Epidermal melanocyte (primary cell): ENCODE results near the gene GRIN2A.
"Not testable (repeated sequence)": the region's sequence is repeated elsewhere in the genome, so short reads cannot be mapped to it uniquely, and the experiment has no call there.

Experiments
- DNase-seq: peaks from one replicate; pipeline ENCODE4 v3.0.0; 2011; ENCODE audit warnings: low spot score; ENCODE audit not compliant: insufficient read length

The GRIN2A gene

GRCh38 chr16:9919460-9919859 is 262.8 kb downstream of the GRIN2A start:
- no peak for DNase-seq

- no peak for DNase-seq
Measured at GRCh38 chr16:9917691-9918090, 264.5 kb downstream of the GRIN2A start.

GRCh38 chr16:9913604-9914326 is 268.5 kb downstream of the GRIN2A start:
- no peak for DNase-seq

DNA sequence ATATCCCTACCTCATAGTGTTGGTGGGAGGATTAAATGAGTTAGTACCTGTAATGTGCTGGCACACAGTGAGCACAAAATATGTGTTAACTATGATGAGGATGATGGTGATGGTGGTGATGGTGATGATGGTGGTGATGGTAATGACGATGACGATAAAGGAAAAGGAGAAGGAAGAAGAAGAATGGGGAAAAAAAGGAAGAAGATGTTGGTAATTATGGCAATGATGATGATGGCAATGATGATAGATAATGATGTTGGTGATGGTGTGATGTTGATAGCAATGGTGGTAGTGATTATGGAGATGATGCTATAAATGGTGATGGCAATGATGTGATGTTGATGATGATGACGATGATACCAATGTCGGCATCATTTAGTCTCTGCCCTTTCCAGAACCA is 270.2 kb downstream of the GRIN2A start:
- no peak for DNase-seq

- no peak for DNase-seq
Measured at GRCh38 chr16:9911231-9911630, 271.0 kb downstream of the GRIN2A start.

- no peak for DNase-seq
Measured at GRCh38 chr16:9909072-9909825, 273.0 kb downstream of the GRIN2A start.

GRCh38 chr16:9908613-9909012 is 273.6 kb downstream of the GRIN2A start:
- no peak for DNase-seq

DNA sequence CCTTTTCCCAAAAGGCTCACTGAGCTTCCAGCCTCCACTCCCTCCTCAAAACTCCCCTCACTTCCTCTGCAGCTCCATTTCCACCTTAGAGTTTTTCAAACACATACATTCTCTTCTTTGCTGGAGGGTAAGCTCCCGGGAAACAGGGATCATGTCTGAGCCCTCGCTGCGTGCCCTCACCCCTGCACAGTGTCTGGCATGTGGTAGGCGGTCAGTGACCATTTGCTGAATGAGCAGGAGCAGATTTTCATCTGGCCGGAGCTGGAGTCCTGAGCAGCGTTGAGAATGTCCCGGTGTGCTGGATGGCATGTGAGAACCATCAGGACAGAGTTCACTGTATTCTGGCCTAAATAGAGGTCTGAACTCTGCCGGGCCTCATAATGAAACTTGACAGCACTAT is 274.5 kb downstream of the GRIN2A start:
- DNase-seq = no peak

- no peak for DNase-seq
Measured at GRCh38 chr16:9906218-9906617, 276.0 kb downstream of the GRIN2A start.

- DNase-seq = no peak
Measured at GRCh38 chr16:9904526-9904925, 277.7 kb downstream of the GRIN2A start.

DNA sequence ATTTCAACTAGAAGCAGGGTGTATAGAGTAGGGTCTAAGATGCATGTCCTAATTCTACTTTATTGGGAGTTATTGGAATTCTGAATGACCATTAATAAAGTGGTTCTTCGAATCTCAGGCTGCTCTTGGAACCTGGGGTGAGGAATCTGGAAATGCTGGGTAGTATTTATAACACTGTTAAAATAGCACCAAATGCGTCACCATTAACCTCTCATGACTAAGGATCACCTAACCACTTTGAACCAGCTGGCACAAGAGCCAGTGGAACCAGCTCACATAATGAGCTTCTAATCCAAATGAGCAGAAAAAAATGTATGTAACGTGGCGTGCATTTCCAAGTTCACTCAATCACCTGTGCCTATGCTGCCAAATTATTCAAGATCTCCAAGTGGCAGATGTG is 281.7 kb downstream of the GRIN2A start:
- DNase-seq = no peak

DNA sequence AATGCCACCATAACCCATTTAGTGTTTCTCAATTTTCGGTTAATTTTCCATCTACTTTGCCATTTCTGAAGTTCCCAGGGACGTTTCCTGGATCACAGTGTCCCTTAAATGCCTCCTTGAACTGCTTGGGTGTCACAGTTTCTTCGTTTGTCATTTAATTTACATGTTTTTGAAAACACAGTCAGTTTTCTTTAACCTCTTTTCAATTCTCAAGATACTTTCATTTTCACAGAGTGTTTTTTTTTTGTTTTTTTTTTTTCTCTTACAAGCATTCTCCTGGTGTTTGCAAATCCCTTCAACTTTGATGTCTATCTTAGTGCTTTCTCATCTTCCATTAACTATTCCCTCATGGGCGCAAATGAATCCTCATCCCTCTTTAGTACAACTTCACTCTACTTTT is 283.7 kb downstream of the GRIN2A start:
- no peak for DNase-seq

DNA sequence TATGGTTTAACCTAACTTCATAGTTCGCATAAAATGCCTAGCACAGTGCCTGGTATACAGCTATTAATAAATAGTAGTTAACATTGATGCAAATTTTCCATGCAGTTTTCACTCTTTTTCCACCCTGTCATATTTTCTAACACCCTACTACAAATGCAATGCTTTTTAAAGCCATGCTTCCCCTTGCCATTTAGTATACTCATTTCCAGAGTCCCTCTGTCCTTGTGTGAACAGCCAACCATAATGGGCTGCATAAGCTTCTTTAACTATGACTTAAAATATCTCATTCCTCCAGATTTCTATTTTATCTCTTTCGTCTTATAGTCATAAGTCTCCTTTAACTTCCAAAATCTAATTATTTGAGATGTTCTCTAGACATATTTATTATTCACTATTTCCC is 284.1 kb downstream of the GRIN2A start:
- DNase-seq = no peak

DNA sequence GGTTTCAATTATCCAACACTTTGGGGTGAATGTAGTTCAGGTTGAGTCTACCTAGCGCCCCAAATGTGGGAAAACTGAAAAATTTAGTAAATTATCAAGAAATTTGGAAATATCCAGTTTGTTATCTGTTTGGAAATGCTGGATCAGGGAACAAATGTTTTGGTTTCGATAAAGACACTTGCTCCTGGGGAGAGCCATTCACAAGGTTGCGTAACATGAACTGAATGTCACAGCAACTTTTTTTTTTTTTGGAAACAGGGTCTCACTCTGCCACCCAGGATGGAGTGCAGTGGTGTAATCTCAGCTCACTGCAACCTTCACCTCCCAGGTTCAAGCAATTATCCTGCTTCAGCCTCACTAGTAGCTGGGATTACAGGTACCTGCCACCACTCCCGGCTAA is 286.4 kb downstream of the GRIN2A start:
- no peak for DNase-seq

GRCh38 chr16:9885876-9886275 is 296.4 kb downstream of the GRIN2A start:
- DNase-seq = no peak

- DNase-seq = no peak
Measured at GRCh38 chr16:9885467-9885866, 296.8 kb downstream of the GRIN2A start.

GRCh38 chr16:9875981-9876380 is 306.2 kb downstream of the GRIN2A start:
- not testable (repeated sequence) for DNase-seq

DNA sequence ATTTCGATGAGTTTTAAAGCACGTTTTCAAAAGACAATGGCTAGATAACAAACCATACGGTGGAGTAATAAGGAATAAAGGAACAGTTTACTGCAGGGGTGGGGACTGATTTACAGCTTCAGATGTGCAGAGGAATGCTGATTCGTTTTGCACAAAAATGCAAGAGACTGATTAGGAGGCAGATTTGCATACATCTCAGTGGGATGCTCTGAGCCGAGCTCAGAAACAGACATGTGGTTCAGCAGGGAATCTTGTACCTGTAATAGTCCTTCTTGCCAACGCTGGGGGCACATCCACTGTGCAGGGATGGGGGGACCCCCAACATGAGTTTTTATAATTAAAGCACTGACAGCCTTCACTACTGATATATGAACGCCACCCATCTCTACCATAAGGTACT is 308.0 kb downstream of the GRIN2A start:
- no peak for DNase-seq

DNA sequence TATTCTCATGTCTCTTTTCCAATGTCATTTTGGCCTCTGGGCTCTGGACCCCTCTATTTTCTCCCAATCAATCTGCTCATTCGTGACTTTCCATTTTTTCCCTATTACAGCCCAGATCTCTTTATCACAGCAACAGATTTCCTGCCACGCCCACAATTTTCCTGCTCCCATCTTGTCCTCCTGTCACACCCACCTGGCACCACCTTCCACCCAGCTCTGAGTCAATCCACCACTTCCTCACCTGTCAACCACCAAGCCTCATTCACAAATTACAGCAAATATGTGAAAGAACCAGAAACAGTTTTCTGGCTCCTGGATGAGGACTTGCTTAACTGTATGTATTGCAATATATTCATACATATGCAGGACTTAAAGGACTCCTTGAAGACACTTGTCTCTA is 311.3 kb downstream of the GRIN2A start:
- DNase-seq = no peak

DNA sequence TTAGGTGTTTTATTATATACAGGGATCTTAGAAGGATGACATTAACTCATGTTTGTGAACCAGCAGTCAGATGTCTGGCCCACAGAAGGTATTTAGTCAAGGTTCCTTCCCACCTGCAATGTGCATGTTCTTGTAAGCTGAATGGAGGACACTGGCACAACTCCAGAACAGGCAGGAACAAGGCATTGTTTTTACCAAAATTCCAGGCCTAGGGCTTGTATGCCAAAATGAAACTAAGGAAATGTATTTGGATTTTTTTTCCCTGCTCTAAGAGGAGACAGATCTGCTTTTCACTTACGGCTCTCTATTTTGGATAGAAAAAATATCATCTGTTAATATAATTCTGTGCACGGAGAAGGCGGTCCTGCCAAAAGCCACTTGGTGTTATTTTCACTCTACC is 312.5 kb downstream of the GRIN2A start:
- DNase-seq = no peak

- DNase-seq = no peak
Measured at GRCh38 chr16:9868606-9869149, 313.6 kb downstream of the GRIN2A start.

- DNase-seq = no peak
Measured at GRCh38 chr16:9867176-9867575, 315.1 kb downstream of the GRIN2A start.

- no peak for DNase-seq
Measured at GRCh38 chr16:9864461-9864860, 317.8 kb downstream of the GRIN2A start.
